HepG2 (cell line): Measurements from ENCODE around the gene MEDAG.

ENCODE experiments used
- CTCF ChIP-seq: sonication (generic); formaldehyde crosslinking; IDR thresholded peaks from 2 replicates; pipeline ENCODE4 v1.5.0; 2020; ENCODE audit warnings: mild to moderate bottlenecking, missing genetic modification reagents, moderate library complexity
- HNRNPL ChIP-seq: fragments of 200-400 bp; formaldehyde crosslinking; IDR thresholded peaks from 2 replicates; pipeline ENCODE4 v1.6.1; 2017; ENCODE audit warnings: mild to moderate bottlenecking, low read depth, low read length
- NBN ChIP-seq: fragments of 450-650 bp; conservative IDR thresholded peaks from 2 replicates; pipeline ENCODE4 v1.6.1; 2017
- SRF ChIP-seq: IDR thresholded peaks from 2 replicates; pipeline ENCODE4 v1.6.1; 2011; ENCODE audit warnings: mild to moderate bottlenecking, low read depth, low read length, moderate library complexity
- THAP11 ChIP-seq: IDR thresholded peaks from 2 replicates; pipeline ENCODE4 v1.6.1; 2016; ENCODE audit warnings: missing biosample characterization, missing genetic modification reagents

DNA sequence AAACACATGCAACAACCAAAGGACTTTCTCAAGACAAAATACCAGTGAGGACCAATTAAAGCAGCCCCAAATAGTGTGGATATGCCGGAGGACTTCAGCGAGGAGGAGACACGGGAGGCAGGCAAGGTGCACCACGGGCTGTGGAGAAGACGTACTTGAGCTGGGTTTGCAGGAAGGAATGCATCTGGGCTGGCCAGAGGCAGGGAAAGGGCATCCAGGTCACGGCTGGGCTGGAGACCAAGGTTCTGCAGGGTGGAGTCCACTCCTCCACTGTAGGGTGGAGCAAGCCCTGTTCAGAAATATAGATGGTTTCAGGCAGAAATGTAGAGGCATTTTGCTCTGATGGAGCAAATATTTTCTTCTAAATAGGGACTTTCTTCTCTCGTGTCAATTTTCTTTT lies 36.6 kb upstream of the MEDAG start:
- no peak for TF ChIP-seq NBN
- no peak for TF ChIP-seq CTCF
- no peak for TF ChIP-seq THAP11 (CRISPR knock-in tag)
- TF ChIP-seq SRF = no peak
- TF ChIP-seq HNRNPL = no peak
